Middle frontal gyrus (tissue), 1 donor: ENCODE results near the gene SZT2.
"Not testable (repeated sequence)": the region's sequence is repeated elsewhere in the genome, so short reads cannot be mapped to it uniquely, and the experiment has no call there.

ENCODE experiments used
- DNase-seq: peaks from one replicate; pipeline ENCODE4 v3.0.0-alpha.2; 2015; ENCODE audit warnings: low spot score; ENCODE audit errors: extremely low spot score

Gene SZT2

DNA sequence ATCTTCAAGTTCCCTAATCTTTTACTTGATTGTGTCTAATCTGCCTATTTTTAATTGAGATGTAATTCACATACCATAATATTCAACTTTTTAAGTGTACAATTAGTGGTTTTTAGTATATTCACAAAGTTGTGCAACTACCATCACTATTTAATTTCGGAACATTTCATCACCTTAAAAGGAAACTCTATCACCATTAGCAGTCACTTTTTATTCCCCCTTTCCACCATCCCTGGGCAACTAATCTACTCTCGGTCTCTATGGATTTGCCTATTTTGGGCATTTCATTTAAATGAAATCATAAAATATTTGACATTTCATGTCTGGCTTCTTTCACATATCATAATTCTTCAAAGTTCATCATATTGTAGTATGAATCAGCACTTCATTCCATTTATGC lies 94.7 kb downstream of the SZT2 start:
- no peak for DNase-seq

GRCh38 chr1:43488165-43488564 lies 98.5 kb downstream of the SZT2 start:
- DNase-seq: no peak

DNA sequence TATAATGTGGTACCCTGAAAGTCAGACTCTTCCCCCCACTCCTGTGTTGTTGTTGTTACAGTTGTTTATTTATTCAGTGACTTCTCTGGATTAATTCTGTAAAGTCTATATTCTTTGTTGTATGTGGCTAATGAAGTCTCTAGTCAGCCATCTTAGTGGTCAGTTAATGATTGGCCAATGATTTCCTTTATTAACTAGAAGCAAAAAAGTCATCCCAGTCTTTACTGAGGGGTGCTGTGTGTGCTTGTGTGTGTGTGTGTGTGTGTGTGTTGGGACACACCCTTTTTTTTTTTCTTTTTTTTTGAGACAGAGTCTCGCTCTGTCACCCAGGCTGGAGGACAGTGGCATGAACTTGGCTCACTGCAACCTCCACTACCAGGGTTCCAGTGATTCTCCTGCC lies 101.4 kb downstream of the SZT2 start:
- DNase-seq: no peak

DNA sequence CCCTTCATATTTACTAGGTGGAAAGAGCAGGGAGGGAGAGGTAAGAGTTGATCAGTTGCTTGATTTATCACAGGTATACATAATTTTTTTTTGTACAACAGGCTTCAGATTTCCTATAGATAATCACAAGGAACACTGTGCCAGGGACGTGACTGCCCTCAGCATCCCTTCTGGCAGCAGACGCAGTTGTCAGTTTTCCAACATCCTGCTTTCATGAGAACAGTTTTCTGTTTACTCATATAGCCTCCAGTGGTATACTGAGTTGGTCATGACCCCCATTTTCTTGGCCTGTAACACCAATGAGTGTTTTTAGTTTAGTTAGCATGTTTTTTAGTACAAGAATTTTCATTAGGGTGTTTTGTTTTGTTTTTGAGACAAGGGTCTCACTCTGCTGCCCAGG lies 103.1 kb downstream of the SZT2 start:
- DNase-seq: no peak

GRCh38 chr1:43493661-43494450 lies 104.2 kb downstream of the SZT2 start:
- no peak for DNase-seq

- DNase-seq: no peak
Measured at GRCh38 chr1:43495204-43495603, 105.5 kb downstream of the SZT2 start.

- DNase-seq: no peak
Measured at GRCh38 chr1:43499898-43500297, 110.2 kb downstream of the SZT2 start.

DNA sequence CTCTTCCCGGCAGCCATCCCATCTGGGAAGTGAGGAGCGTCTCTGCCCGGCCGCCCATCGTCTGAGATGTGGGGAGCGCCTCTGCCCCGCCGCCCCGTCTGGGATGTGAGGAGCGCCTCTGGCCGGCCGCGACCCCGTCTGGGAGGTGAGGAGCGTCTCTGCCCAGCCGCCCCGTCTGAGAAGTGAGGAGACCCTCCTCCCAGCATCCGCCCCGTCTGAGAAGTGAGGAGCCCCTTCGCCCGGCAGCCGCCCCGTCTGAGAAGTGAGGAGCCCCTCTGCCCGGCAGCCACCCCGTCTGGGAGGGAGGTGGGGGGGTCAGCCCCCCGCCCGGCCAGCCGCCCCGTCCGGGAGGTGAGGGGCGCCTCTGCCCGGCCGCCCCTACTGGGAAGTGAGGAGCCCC lies 112.1 kb downstream of the SZT2 start:
- DNase-seq: not testable (repeated sequence)

DNA sequence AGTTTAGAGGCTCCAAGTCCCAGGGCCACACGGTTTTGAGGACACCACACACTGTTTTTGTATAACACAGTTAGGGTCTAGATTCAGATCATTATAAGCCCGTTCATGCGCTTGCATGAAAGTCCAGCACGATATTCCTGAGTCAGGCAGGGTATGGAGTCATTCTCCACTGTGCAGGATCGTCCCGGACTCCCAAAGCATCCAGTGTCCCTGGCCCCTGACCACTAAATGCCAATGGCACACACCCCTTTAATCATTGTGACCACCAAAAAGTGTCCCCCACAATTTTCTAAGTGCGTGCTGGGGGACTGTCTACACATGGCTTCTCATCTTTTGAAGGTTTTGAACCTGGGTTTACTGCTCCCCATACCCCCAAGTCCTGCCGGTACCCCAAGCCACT lies 113.8 kb downstream of the SZT2 start:
- DNase-seq: no peak
